OCI-LY3 (cell line): ENCODE results near the gene ESRRB.

ENCODE experiments used
- H2AFZ ChIP-seq: fragments of 200-600, 300-600 bp; shearing (Covaris generic); 2 replicates; pipeline ENCODE4 v1.6.0; 2014; ENCODE audit warnings: antibody characterized with exemption, low read depth, low read length
- H3K27ac ChIP-seq: fragments of 200-600, 300-600 bp; sonication (generic); 2 replicates; pipeline ENCODE4 v1.5.1; 2014; ENCODE audit warnings: mild to moderate bottlenecking, low read length, moderate library complexity, mixed read lengths
- H3K27me3 ChIP-seq: fragments of 200-600, 300-600 bp; sonication (generic); 2 replicates; pipeline ENCODE4 v1.6.1; 2014; ENCODE audit warnings: low read depth, low read length, mixed read lengths
- H3K36me3 ChIP-seq: fragments of 200-600, 300-600 bp; sonication (generic); replicated peaks from 2 replicates; pipeline ENCODE3; 2014; ENCODE audit warnings: low read depth, low read length, mixed read lengths
- H3K4me1 ChIP-seq: fragments of 300-600, 200-600 bp; sonication (generic); 2 replicates; pipeline ENCODE4 v1.6.1; 2014; ENCODE audit warnings: low read length, mixed read lengths
- H3K4me2 ChIP-seq: fragments of 200-600, 300-600 bp; sonication (generic); 2 replicates; pipeline ENCODE4 v1.6.1; 2014; ENCODE audit warnings: low read length, mixed read lengths
- H3K4me3 ChIP-seq: fragments of 300-600, 200-600 bp; sonication (generic); 2 replicates; pipeline ENCODE4 v1.5.1; 2014; ENCODE audit warnings: antibody characterized with exemption, mild to moderate bottlenecking, low read length, moderate library complexity
- H3K79me2 ChIP-seq: fragments of 300-600, 200-600 bp; shearing (Covaris generic); 2 replicates; pipeline ENCODE4 v1.6.1; 2014; ENCODE audit warnings: mild to moderate bottlenecking, low read length, mixed read lengths
- H3K9ac ChIP-seq: fragments of 300-600, 200-600 bp; shearing (Covaris generic); 2 replicates; pipeline ENCODE4 v1.6.0; 2014; ENCODE audit warnings: mild to moderate bottlenecking, low read length, moderate library complexity
- H3K9me3 ChIP-seq: fragments of 200-600, 300-600 bp; shearing (Covaris generic); 2 replicates; pipeline ENCODE4 v1.6.1; 2014; ENCODE audit warnings: low read length, mixed read lengths; ENCODE audit not compliant: insufficient read depth
- H4K20me1 ChIP-seq: fragments of 200-600, 300-600 bp; sonication (generic); 2 replicates; pipeline ENCODE4 v1.6.1; 2016; ENCODE audit warnings: low read length, mixed read lengths; ENCODE audit not compliant: insufficient read depth
- CTCF ChIP-seq: fragments of 200-600, 300-600 bp; sonication (generic); IDR thresholded peaks from 2 replicates; pipeline ENCODE4 v1.5.1; 2014; ENCODE audit warnings: antibody characterized with exemption, low read length, low read depth
- EZH2phosphoT487 ChIP-seq: fragments of 200-600 bp; shearing (Covaris generic); IDR thresholded peaks from 2 replicates; pipeline ENCODE4 v1.6.1; 2018; ENCODE audit warnings: antibody characterized with exemption, mixed run types, low read depth

ESRRB gene

GRCh38 chr14:76495983-76496382, 120.0 kb downstream of the ESRRB start:
- Histone ChIP-seq H4K20me1 (no peaks in the 10 kb centered on the region), H3K27me3 (peaks cover 13% of the 10 kb centered on the region), H3K4me2 (no peak overlapping the region), H3K4me1 (peaks cover 3% of the 10 kb centered on the region; the same call in 1 of the 2 replicates), H3K9me3 (no peaks in the 10 kb centered on the region), H3K9ac (no peak overlapping the region), H3K4me3 (no peak overlapping the region), H3K79me2 (no peaks in the 10 kb centered on the region), H3K36me3 (no peaks in the 10 kb centered on the region), H3K27ac (no peak overlapping the region), H2AFZ (no peak overlapping the region)
- TF ChIP-seq EZH2phosphoT487: no peak

- peaks cover 7% of the 10 kb centered on the region; the same call in 1 of the 2 replicates for H3K4me1 ChIP-seq
- no peak overlapping the region for H3K4me2 ChIP-seq
- no peak overlapping the region for H3K4me3 ChIP-seq
- no peaks in the 10 kb centered on the region for H3K79me2 ChIP-seq
- H2AFZ ChIP-seq: no peak overlapping the region
- peaks cover 13% of the 10 kb centered on the region for H3K27me3 ChIP-seq
- H4K20me1 ChIP-seq: no peaks in the 10 kb centered on the region
- no peak for TF ChIP-seq CTCF
- TF ChIP-seq EZH2phosphoT487: no peak
- H3K36me3 ChIP-seq: no peaks in the 10 kb centered on the region
- H3K27ac ChIP-seq: no peak overlapping the region
- H3K9ac ChIP-seq: no peak overlapping the region
- H3K9me3 ChIP-seq: no peaks in the 10 kb centered on the region
Measured at GRCh38 chr14:76496595-76496994, 120.7 kb downstream of the ESRRB start.

GRCh38 chr14:76497550-76498462, 121.9 kb downstream of the ESRRB start:
- peaks cover 20% of the 10 kb centered on the region for H3K27me3 ChIP-seq
- no peak overlapping the region for H3K4me3 ChIP-seq
- no peak overlapping the region for H2AFZ ChIP-seq
- no peak for TF ChIP-seq EZH2phosphoT487
- TF ChIP-seq CTCF: peak; percentile 31
- no peak overlapping the region for H3K9ac ChIP-seq
- H3K4me1 ChIP-seq: peaks cover 7% of the 10 kb centered on the region; the same call in 1 of the 2 replicates
- H3K79me2 ChIP-seq: no peaks in the 10 kb centered on the region
- H3K27ac ChIP-seq: no peak overlapping the region
- no peak overlapping the region for H3K4me2 ChIP-seq
- no peaks in the 10 kb centered on the region for H4K20me1 ChIP-seq
- no peaks in the 10 kb centered on the region for H3K9me3 ChIP-seq
- H3K36me3 ChIP-seq: no peaks in the 10 kb centered on the region

GRCh38 chr14:76498463-76498935, 122.6 kb downstream of the ESRRB start:
- peaks cover 7% of the 10 kb centered on the region; the same call in 1 of the 2 replicates for H3K4me1 ChIP-seq
- TF ChIP-seq CTCF: no peak

More at GRCh38 chr14:76498463-76498935, 122.6 kb downstream of the ESRRB start:
- H3K9me3 ChIP-seq: no peaks in the 10 kb centered on the region
- H3K9ac ChIP-seq: no peak overlapping the region
- H3K79me2 ChIP-seq: no peaks in the 10 kb centered on the region
- peaks cover 20% of the 10 kb centered on the region for H3K27me3 ChIP-seq
- H3K4me3 ChIP-seq: no peak overlapping the region
- no peaks in the 10 kb centered on the region for H3K36me3 ChIP-seq
- no peak overlapping the region for H3K4me2 ChIP-seq
- no peaks in the 10 kb centered on the region for H4K20me1 ChIP-seq
- no peak overlapping the region for H2AFZ ChIP-seq
- no peak overlapping the region for H3K27ac ChIP-seq
